Urothelium cell line (cell line): Measurements from ENCODE around the gene UCKL1.
"Not testable (repeated sequence)": the region's sequence is repeated elsewhere in the genome, so short reads cannot be mapped to it uniquely, and the experiment has no call there.

ENCODE experiments used
- DNase-seq: peaks from one replicate; pipeline ENCODE4 v3.0.0; 2011; ENCODE audit warnings: low spot score, mixed read lengths
- FAIRE-seq: peaks from 2 replicates; lab custom pipeline; 2011; peaks lifted over from hg19 to GRCh38; lab: Jason Lieb, UNC

The UCKL1 gene

GRCh38 chr20:63929071-63929470 lies 27.1 kb downstream of the UCKL1 start:
- FAIRE-seq, result no peak
- no peak for DNase-seq

- DNase-seq, result no peak
- FAIRE-seq, result no peak
Observed at GRCh38 chr20:63926298-63926697, 29.9 kb downstream of the UCKL1 start.

GRCh38 chr20:63924241-63924640 lies 32.0 kb downstream of the UCKL1 start:
- FAIRE-seq (no peak), DNase-seq (no peak)

- DNase-seq (no peak), FAIRE-seq (no peak)
Observed at GRCh38 chr20:63923651-63924050, 32.6 kb downstream of the UCKL1 start.

GRCh38 chr20:63920226-63920625 lies 36.0 kb downstream of the UCKL1 start:
- DNase-seq (no peak), FAIRE-seq (no peak)

GRCh38 chr20:63919130-63919529 lies 37.1 kb downstream of the UCKL1 start:
- DNase-seq (no peak), FAIRE-seq (no peak)

- FAIRE-seq, result no peak
- no peak for DNase-seq
Observed at GRCh38 chr20:63917811-63918210, 38.4 kb downstream of the UCKL1 start.

- not testable (repeated sequence) for DNase-seq, FAIRE-seq
Observed at GRCh38 chr20:63916371-63916939, 39.8 kb downstream of the UCKL1 start.

GRCh38 chr20:63915471-63915870 lies 40.7 kb downstream of the UCKL1 start:
- no peak for FAIRE-seq
- no peak for DNase-seq

- DNase-seq (no peak), FAIRE-seq (no peak)
Observed at GRCh38 chr20:63913768-63914167, 42.4 kb downstream of the UCKL1 start.

GRCh38 chr20:63911176-63911575 lies 45.0 kb downstream of the UCKL1 start:
- DNase-seq, result no peak
- FAIRE-seq, result no peak

- no peak for FAIRE-seq
- no peak for DNase-seq
Observed at GRCh38 chr20:63908008-63908682, 48.1 kb downstream of the UCKL1 start.

- DNase-seq (no peak), FAIRE-seq (no peak)
Observed at GRCh38 chr20:63903796-63904561, 52.2 kb downstream of the UCKL1 start.

GRCh38 chr20:63900413-63900812 lies 55.8 kb downstream of the UCKL1 start:
- DNase-seq (no peak), FAIRE-seq (no peak)

- DNase-seq, result no peak
- FAIRE-seq, result no peak
Observed at GRCh38 chr20:63898882-63899558, 57.2 kb downstream of the UCKL1 start.

- FAIRE-seq (no peak), DNase-seq (no peak)
Observed at GRCh38 chr20:63897978-63898561, 58.1 kb downstream of the UCKL1 start.

GRCh38 chr20:63896264-63897105 lies 59.7 kb downstream of the UCKL1 start:
- FAIRE-seq, result no peak
- DNase-seq, result no peak

GRCh38 chr20:63895952-63896263 lies 60.3 kb downstream of the UCKL1 start:
- DNase-seq (no peak), FAIRE-seq (no peak)

GRCh38 chr20:63895202-63895951 lies 60.8 kb downstream of the UCKL1 start:
- FAIRE-seq, result no peak

More at GRCh38 chr20:63895202-63895951, 60.8 kb downstream of the UCKL1 start:
- no peak for DNase-seq
